ENCODE data around the gene PDSS1. TPM values are rescaled to one million over a fixed set of nuclear protein-coding genes. Genes with fewer than 3 reads are reported as not detected.
"Not testable (repeated sequence)": the region's sequence is repeated elsewhere in the genome, so short reads cannot be mapped to it uniquely, and the experiment has no call there.

The PDSS1 gene
- polyA plus RNA-seq, 1 donor from 2014 or later: 13.0 TPM

- Histone ChIP-seq H3K9ac (ENCODE audit: low read length) (no peak overlapping the region), H2AFZ (ENCODE audit: low read depth, low read length) (no peak overlapping the region), H3K27ac (ENCODE audit: low read length) (no peak overlapping the region), H3K36me3 (ENCODE audit: insufficient read depth, low read length) (no peaks in the 10 kb centered on the region), H3K9me3 (ENCODE audit: low read length) (no peaks in the 10 kb centered on the region), H3K4me2 (ENCODE audit: low read length) (no peak overlapping the region), H3K27me3 (ENCODE audit: insufficient read depth, low read depth, low read length) (no peaks in the 10 kb centered on the region), H3K79me2 (replicated peaks; ENCODE audit: insufficient read depth, low read length) (peaks cover 13% of the 10 kb centered on the region), H3F3A (ENCODE audit: insufficient read depth, low read length, poor library complexity, severe bottlenecking) (no peaks in the 10 kb centered on the region), H3K4me3 (ENCODE audit: low read length) (no peak overlapping the region), H4K20me1 (ENCODE audit: insufficient read depth) (no peaks in the 10 kb centered on the region), H3K9me2 (ENCODE audit: insufficient read depth, low read length) (no peaks in the 10 kb centered on the region)
- TF ChIP-seq RAD21 (conservative IDR thresholded peaks at IDR 0.05) (no peak), CTCF (IDR thresholded peaks at IDR 0.05; ENCODE audit: poor library complexity, severe bottlenecking) (no peak), POLR2AphosphoS5 (IDR thresholded peaks at IDR 0.05) (no peak), TAF1 (IDR thresholded peaks at IDR 0.05; ENCODE audit: low read depth) (no peak), EZH2 (IDR thresholded peaks at IDR 0.05; ENCODE audit: borderline replicate concordance, insufficient read depth, low read length, poor library complexity, severe bottlenecking) (no peak)
Observed at GRCh38 chr10:26787362-26787761, 89.9 kb downstream of the PDSS1 start.

- H3F3A ChIP-seq (ENCODE audit: insufficient read depth, low read length, poor library complexity, severe bottlenecking); H4K20me1 ChIP-seq (ENCODE audit: insufficient read depth); H2AFZ ChIP-seq (ENCODE audit: low read depth, low read length); H3K27ac ChIP-seq (ENCODE audit: low read length); H3K4me2 ChIP-seq (ENCODE audit: low read length); H3K27me3 ChIP-seq (ENCODE audit: insufficient read depth, low read depth, low read length); H3K4me3 ChIP-seq (ENCODE audit: low read length); H3K9me2 ChIP-seq (ENCODE audit: insufficient read depth, low read length); H3K9ac ChIP-seq (ENCODE audit: low read length); H3K36me3 ChIP-seq (ENCODE audit: insufficient read depth, low read length); H3K9me3 ChIP-seq (ENCODE audit: low read length): not testable (repeated sequence)
- peaks cover 19% of the 10 kb centered on the region for H3K79me2 ChIP-seq (replicated peaks; ENCODE audit: insufficient read depth, low read length)
Observed at GRCh38 chr10:26789779-26790178, 92.3 kb downstream of the PDSS1 start.

GRCh38 chr10:26790221-26790995 lies 92.9 kb downstream of the PDSS1 start:
- H3K27me3 ChIP-seq (ENCODE audit: insufficient read depth, low read depth, low read length): no peaks in the 10 kb centered on the region
- no peak overlapping the region for H3K9ac ChIP-seq (ENCODE audit: low read length)
- no peak overlapping the region for H3K27ac ChIP-seq (ENCODE audit: low read length)
- H2AFZ ChIP-seq (ENCODE audit: low read depth, low read length): no peak overlapping the region
- H3K4me2 ChIP-seq (ENCODE audit: low read length): no peak overlapping the region
- no peaks in the 10 kb centered on the region for H4K20me1 ChIP-seq (ENCODE audit: insufficient read depth)
- TF ChIP-seq EZH2 (IDR thresholded peaks at IDR 0.05; ENCODE audit: borderline replicate concordance, insufficient read depth, low read length, poor library complexity, severe bottlenecking) (no peak), POLR2AphosphoS5 (IDR thresholded peaks at IDR 0.05) (no peak), MXI1 (conservative IDR thresholded peaks at IDR 0.05; ENCODE audit: poor library complexity, severe bottlenecking) (no peak), TAF1 (IDR thresholded peaks at IDR 0.05; ENCODE audit: low read depth) (no peak), EP300 (conservative IDR thresholded peaks at IDR 0.05; ENCODE audit: poor library complexity, severe bottlenecking) (no peak)
- H3K36me3 ChIP-seq (ENCODE audit: insufficient read depth, low read length): no peaks in the 10 kb centered on the region
- peaks cover 21% of the 10 kb centered on the region for H3K79me2 ChIP-seq (replicated peaks; ENCODE audit: insufficient read depth, low read length)
- H3K9me3 ChIP-seq (ENCODE audit: low read length): no peaks in the 10 kb centered on the region
- H3K4me3 ChIP-seq (ENCODE audit: low read length): no peak overlapping the region
- H3K9me2 ChIP-seq (ENCODE audit: insufficient read depth, low read length): no peaks in the 10 kb centered on the region
- no peaks in the 10 kb centered on the region for H3F3A ChIP-seq (ENCODE audit: insufficient read depth, low read length, poor library complexity, severe bottlenecking)
